ENCODE measurements around the gene TLR6. TPM values are rescaled to one million over a fixed set of nuclear protein-coding genes. Genes with fewer than 3 reads are reported as not detected.

Gene TLR6
- total and polyA plus RNA-seq, 4 donors, result 0.26 to 2.1 (median 1.3) TPM

DNA sequence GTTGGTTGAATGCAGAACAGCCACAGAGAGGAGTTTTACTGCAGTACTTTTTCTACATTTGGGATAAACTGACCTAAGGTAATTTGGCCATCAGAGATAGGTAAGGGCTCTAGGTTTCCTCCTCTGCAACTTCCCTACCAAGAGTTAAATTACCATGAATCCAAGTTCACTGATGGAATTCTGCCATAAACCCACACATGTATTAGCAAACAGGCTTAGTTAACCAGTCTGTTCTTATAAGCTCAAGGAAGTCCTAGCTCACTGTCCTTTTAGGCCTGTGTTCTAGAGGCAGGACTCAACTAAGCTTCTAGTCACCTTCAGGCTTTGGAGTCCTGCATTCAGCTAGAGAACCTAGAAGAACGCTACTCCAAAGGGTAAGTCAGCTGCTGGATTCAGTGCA lies 15.0 kb upstream of the TLR6 start:
- H3K9ac ChIP-seq (ENCODE audit: low read depth in 1 of 2, low read length in 2 of 2), result no peak overlapping the region
- H3K27ac ChIP-seq (ENCODE audit: low read depth in 1 of 2, low read length in 2 of 2), result peak overlapping the region; percentile 77 to 84
- no peak for DNase-seq (ENCODE audit: low spot score)
- H3K9me3 ChIP-seq (ENCODE audit: control insufficient read depth in 4 of 4, low read length in 3 of 4), result no peaks in the 10 kb centered on the region
- H3K27me3 ChIP-seq (ENCODE audit: control insufficient read depth in 4 of 4, insufficient read depth in 4 of 4, low read length in 3 of 4), result no peaks in the 10 kb centered on the region
- no peak overlapping the region for H3K4me3 ChIP-seq (ENCODE audit: low read depth in 1 of 3, low read length in 3 of 3)
- TF ChIP-seq NR2F2 (IDR thresholded peaks at IDR 0.05) (no peak), YY1 (IDR thresholded peaks at IDR 0.05) (no peak), FOXA2 (IDR thresholded peaks at IDR 0.05) (no peak), JUND (IDR thresholded peaks at IDR 0.05) (no peak), HNF4A (conservative IDR thresholded peaks at IDR 0.05) (no peak), SP1 (IDR thresholded peaks at IDR 0.05) (no peak), RXRA (IDR thresholded peaks at IDR 0.05) (no peak), EGR1 (IDR thresholded peaks at IDR 0.05; ENCODE audit: low read depth in 2 of 2) (no peak)
- TF ChIP-seq, protein P1, sequence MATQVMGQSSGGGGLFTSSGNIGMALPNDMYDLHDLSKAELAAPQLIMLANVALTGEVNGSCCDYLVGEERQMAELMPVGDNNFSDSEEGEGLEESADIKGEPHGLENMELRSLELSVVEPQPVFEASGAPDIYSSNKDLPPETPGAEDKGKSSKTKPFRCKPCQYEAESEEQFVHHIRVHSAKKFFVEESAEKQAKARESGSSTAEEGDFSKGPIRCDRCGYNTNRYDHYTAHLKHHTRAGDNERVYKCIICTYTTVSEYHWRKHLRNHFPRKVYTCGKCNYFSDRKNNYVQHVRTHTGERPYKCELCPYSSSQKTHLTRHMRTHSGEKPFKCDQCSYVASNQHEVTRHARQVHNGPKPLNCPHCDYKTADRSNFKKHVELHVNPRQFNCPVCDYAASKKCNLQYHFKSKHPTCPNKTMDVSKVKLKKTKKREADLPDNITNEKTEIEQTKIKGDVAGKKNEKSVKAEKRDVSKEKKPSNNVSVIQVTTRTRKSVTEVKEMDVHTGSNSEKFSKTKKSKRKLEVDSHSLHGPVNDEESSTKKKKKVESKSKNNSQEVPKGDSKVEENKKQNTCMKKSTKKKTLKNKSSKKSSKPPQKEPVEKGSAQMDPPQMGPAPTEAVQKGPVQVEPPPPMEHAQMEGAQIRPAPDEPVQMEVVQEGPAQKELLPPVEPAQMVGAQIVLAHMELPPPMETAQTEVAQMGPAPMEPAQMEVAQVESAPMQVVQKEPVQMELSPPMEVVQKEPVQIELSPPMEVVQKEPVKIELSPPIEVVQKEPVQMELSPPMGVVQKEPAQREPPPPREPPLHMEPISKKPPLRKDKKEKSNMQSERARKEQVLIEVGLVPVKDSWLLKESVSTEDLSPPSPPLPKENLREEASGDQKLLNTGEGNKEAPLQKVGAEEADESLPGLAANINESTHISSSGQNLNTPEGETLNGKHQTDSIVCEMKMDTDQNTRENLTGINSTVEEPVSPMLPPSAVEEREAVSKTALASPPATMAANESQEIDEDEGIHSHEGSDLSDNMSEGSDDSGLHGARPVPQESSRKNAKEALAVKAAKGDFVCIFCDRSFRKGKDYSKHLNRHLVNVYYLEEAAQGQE (IDR thresholded peaks at IDR 0.05), result no peak
- TF ChIP-seq, protein P2, sequence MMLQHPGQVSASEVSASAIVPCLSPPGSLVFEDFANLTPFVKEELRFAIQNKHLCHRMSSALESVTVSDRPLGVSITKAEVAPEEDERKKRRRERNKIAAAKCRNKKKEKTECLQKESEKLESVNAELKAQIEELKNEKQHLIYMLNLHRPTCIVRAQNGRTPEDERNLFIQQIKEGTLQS (IDR thresholded peaks at IDR 0.05), result no peak
- TF ChIP-seq, protein P3, sequence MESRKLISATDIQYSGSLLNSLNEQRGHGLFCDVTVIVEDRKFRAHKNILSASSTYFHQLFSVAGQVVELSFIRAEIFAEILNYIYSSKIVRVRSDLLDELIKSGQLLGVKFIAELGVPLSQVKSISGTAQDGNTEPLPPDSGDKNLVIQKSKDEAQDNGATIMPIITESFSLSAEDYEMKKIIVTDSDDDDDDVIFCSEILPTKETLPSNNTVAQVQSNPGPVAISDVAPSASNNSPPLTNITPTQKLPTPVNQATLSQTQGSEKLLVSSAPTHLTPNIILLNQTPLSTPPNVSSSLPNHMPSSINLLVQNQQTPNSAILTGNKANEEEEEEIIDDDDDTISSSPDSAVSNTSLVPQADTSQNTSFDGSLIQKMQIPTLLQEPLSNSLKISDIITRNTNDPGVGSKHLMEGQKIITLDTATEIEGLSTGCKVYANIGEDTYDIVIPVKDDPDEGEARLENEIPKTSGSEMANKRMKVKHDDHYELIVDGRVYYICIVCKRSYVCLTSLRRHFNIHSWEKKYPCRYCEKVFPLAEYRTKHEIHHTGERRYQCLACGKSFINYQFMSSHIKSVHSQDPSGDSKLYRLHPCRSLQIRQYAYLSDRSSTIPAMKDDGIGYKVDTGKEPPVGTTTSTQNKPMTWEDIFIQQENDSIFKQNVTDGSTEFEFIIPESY (IDR thresholded peaks at IDR 0.05), result no peak
- WGBS, result 95% methylated on average over 1 of the region's 1 CpG
- peaks cover 7 to 62% (median 36%) of the 10 kb centered on the region in 4 donors for H3K4me1 ChIP-seq (ENCODE audit: control insufficient read depth in 4 of 4, insufficient read depth in 4 of 4, low read length in 3 of 4)
- peaks cover 0 to 12% (median 2%) of the 10 kb centered on the region in 4 donors for H3K36me3 ChIP-seq (ENCODE audit: control insufficient read depth in 4 of 4, insufficient read depth in 3 of 4, low read depth in 1 of 4, low read length in 3 of 4)

DNA sequence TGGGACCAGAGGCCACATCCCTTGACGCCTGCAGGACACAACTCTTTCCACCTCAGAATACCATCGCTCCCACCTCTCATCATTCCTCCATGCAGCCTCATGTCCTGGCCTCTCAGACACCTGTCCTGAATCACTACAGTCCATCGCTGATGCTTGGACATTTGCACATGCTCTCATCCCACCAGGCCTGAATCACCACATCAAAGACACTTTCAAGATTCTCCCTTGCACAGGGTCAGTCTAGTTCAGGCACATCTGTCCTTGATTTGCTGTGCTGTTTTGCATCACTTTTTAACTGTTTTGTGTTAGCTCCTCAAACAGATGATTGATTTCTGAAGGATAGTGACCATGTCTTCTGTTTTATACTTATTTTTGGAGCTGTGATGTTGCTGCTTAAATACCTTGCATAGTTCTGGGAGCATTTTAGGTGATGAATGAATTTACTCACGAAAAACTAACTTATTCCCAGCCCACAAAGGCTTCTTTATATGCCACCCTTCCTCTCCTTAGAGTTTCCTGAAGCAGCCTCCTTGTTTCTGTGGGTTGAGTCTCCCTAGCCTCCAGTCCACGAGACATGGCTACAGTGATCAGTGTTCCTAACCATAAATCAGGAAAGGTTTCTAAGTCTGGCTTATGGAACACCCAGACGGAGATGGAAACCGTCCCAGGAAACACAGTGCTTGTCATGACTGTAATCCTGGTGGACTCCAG lies 13.6 kb upstream of the TLR6 start:
- no peak overlapping the region for H3K4me3 ChIP-seq (ENCODE audit: low read depth in 1 of 3, low read length in 3 of 3)
- WGBS, result 87% methylated on average over 7 of the region's 7 CpGs
- peaks cover 7 to 65% (median 36%) of the 10 kb centered on the region in 4 donors for H3K4me1 ChIP-seq (ENCODE audit: control insufficient read depth in 4 of 4, insufficient read depth in 4 of 4, low read length in 3 of 4)
- no peak for DNase-seq (ENCODE audit: low spot score)
- no peaks in the 10 kb centered on the region for H3K9me3 ChIP-seq (ENCODE audit: control insufficient read depth in 4 of 4, low read length in 3 of 4)
- no peak overlapping the region for H3K27ac ChIP-seq (ENCODE audit: low read depth in 1 of 2, low read length in 2 of 2)
- H3K36me3 ChIP-seq (ENCODE audit: control insufficient read depth in 4 of 4, insufficient read depth in 3 of 4, low read depth in 1 of 4, low read length in 3 of 4), result peaks cover 0 to 10% (median 2%) of the 10 kb centered on the region in 4 donors
- H3K27me3 ChIP-seq (ENCODE audit: control insufficient read depth in 4 of 4, insufficient read depth in 4 of 4, low read length in 3 of 4), result no peaks in the 10 kb centered on the region
- TF ChIP-seq NR2F2 (IDR thresholded peaks at IDR 0.05) (no peak), FOXA1 (IDR thresholded peaks at IDR 0.05) (no peak)
- H3K9ac ChIP-seq (ENCODE audit: low read depth in 1 of 2, low read length in 2 of 2), result no peak overlapping the region

DNA sequence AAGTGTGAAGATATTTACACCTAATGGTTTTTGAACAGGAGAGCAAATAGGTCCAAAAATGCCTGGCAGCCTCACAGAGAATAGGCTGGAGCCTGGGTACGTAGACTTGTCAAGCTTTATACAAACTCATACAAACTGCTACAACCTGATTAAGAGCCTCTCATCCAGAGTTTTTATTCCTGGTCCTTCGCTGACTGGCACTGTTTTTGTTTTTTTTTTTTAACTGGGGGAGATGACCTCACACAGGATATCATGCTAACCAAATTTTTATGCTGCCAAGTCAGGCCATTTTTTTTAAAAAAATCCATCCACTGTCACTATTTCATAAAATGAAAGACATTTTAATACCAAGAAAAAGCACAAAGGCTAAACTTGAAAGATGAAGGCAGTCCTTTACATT lies 12.9 kb upstream of the TLR6 start:
- no peak overlapping the region for H3K9ac ChIP-seq (ENCODE audit: low read depth in 1 of 2, low read length in 2 of 2)
- H3K9me3 ChIP-seq (ENCODE audit: control insufficient read depth in 4 of 4, low read length in 3 of 4), result no peaks in the 10 kb centered on the region
- peaks cover 7 to 63% (median 36%) of the 10 kb centered on the region in 4 donors for H3K4me1 ChIP-seq (ENCODE audit: control insufficient read depth in 4 of 4, insufficient read depth in 4 of 4, low read length in 3 of 4)
- H3K27ac ChIP-seq (ENCODE audit: low read depth in 1 of 2, low read length in 2 of 2), result peak overlapping the region; percentile 93 to 98
- 31% methylated on average over 2 of the region's 2 CpGs for WGBS
- no peaks in the 10 kb centered on the region for H3K27me3 ChIP-seq (ENCODE audit: control insufficient read depth in 4 of 4, insufficient read depth in 4 of 4, low read length in 3 of 4)
- DNase-seq (ENCODE audit: low spot score), result no peak
- peaks cover 0 to 10% (median 2%) of the 10 kb centered on the region in 4 donors for H3K36me3 ChIP-seq (ENCODE audit: control insufficient read depth in 4 of 4, insufficient read depth in 3 of 4, low read depth in 1 of 4, low read length in 3 of 4)
- TF ChIP-seq TAF1 (conservative IDR thresholded peaks at IDR 0.05) (no peak), RXRA (IDR thresholded peaks at IDR 0.05) (no peak), FOXA2 (IDR thresholded peaks at IDR 0.05) (no peak), YY1 (IDR thresholded peaks at IDR 0.05) (no peak), NR2F2 (IDR thresholded peaks at IDR 0.05) (no peak), JUND (IDR thresholded peaks at IDR 0.05) (no peak), FOXA1 (IDR thresholded peaks at IDR 0.05) (no peak)
- TF ChIP-seq, protein P3 (IDR thresholded peaks at IDR 0.05), result no peak
- TF ChIP-seq, protein P4, sequence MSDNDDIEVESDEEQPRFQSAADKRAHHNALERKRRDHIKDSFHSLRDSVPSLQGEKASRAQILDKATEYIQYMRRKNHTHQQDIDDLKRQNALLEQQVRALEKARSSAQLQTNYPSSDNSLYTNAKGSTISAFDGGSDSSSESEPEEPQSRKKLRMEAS (IDR thresholded peaks at IDR 0.05), result no peak
- peak overlapping the region in 2 of 3 donors; percentile 3 to 83 for H3K4me3 ChIP-seq (ENCODE audit: low read depth in 1 of 3, low read length in 3 of 3)
